Activated T-helper 1 cell treated with anti-CD3 and anti-CD28 coated beads, Interleukin-12 subunit alpha, Interleukin-12 subunit beta, Interleukin-2, Interleukin-4 antibody, amounts not matched to agents 30 ng/mL and 10 ng/mL and 1 ng/mL, durations not matched to agents 14 hours and 24 hours and 36 hours (primary cell): ENCODE measurements around the gene DCLK2. TPM values are rescaled to one million over a fixed set of nuclear protein-coding genes. Genes with fewer than 3 reads are reported as not detected.
"Not testable (repeated sequence)": the region's sequence is repeated elsewhere in the genome, so short reads cannot be mapped to it uniquely, and the experiment has no call there.

Source experiments
- DNase-seq: peaks from one replicate; pipeline ENCODE4 v3.0.0; 2021; ENCODE audit warnings: low spot score
- H3K27ac Mint-ChIP-seq: one replicate; pipeline ENCODE4 v1.8.0; 2021; ENCODE audit warnings: mild to moderate bottlenecking, mixed read lengths
- H3K27me3 Mint-ChIP-seq: one replicate; pipeline ENCODE4 v1.8.0; 2022; ENCODE audit warnings: mild to moderate bottlenecking, moderate library complexity, mixed read lengths; ENCODE audit not compliant: insufficient read depth
- H3K36me3 Mint-ChIP-seq: one replicate; pipeline ENCODE4 v1.8.0; 2021; ENCODE audit warnings: low read depth, mixed read lengths
- H3K4me1 Mint-ChIP-seq: one replicate; pipeline ENCODE4 v1.8.0; 2021; ENCODE audit warnings: low read depth, mixed read lengths
- H3K4me3 Mint-ChIP-seq: one replicate; pipeline ENCODE4 v1.8.0; 2021; ENCODE audit warnings: mild to moderate bottlenecking, moderate library complexity, mixed read lengths
- H3K9me3 Mint-ChIP-seq: one replicate; pipeline ENCODE4 v1.8.0; 2021; ENCODE audit warnings: mixed read lengths
- intact Hi-C: fragments of 100-400 bp; cut with micrococcal nuclease; formaldehyde crosslinking; loops from one replicate; pipeline ENCODE4 v1.15.1; 2024
- total RNA-seq: library from RNA; stranded (reverse); gene quantifications from 2 replicates; pipeline ENCODE4 v1.2.3, GENCODE V29; 2022

Gene DCLK2
- total RNA-seq, 1 donor from 2014 or later: 0.08 TPM

- intact Hi-C loops: no loop called here
Measured at GRCh38 chr4:150152766-150153165, 74.5 kb downstream of the DCLK2 start.

DNA sequence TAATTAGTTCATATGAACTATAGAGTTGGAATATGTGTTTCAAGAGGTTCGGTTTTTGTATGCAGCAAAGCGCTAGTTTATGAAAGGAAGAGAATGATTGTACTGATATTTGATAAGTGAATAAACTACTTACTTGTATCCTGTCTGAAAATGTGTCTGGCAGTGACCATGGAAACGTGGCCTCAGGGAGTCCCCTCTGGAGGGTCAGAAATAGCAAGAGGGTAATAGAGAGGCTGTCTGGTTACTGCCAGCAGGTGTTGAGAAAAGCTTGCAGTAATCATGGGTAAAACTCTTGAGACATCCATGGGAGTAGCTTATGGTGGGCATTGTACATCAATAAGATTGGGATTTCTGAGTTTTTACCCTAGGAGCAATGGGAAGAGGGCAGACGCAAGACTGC, 77.1 kb downstream of the DCLK2 start:
- intact Hi-C loops: no loop called here
- no peak overlapping the region for H3K4me3 Mint-ChIP-seq
- H3K36me3 Mint-ChIP-seq: no peaks in the 10 kb centered on the region
- H3K4me1 Mint-ChIP-seq: no peaks in the 10 kb centered on the region
- H3K27me3 Mint-ChIP-seq: no peaks in the 10 kb centered on the region
- DNase-seq: no peak
- no peak overlapping the region for H3K27ac Mint-ChIP-seq
- no peaks in the 10 kb centered on the region for H3K9me3 Mint-ChIP-seq

More at GRCh38 chr4:150152766-150153165, 74.5 kb downstream of the DCLK2 start:
- DNase-seq: no peak
- Mint-ChIP-seq H3K27ac (no peak overlapping the region), H3K4me3 (no peak overlapping the region), H3K9me3 (no peaks in the 10 kb centered on the region), H3K36me3 (no peaks in the 10 kb centered on the region), H3K27me3 (no peaks in the 10 kb centered on the region), H3K4me1 (no peaks in the 10 kb centered on the region)

GRCh38 chr4:150156543-150156942, 78.3 kb downstream of the DCLK2 start:
- Mint-ChIP-seq H3K9me3 (no peaks in the 10 kb centered on the region), H3K27ac (no peak overlapping the region), H3K4me3 (no peak overlapping the region), H3K4me1 (no peaks in the 10 kb centered on the region), H3K27me3 (no peaks in the 10 kb centered on the region), H3K36me3 (no peaks in the 10 kb centered on the region)
- DNase-seq: no peak
- intact Hi-C loops: no loop called here

DNA sequence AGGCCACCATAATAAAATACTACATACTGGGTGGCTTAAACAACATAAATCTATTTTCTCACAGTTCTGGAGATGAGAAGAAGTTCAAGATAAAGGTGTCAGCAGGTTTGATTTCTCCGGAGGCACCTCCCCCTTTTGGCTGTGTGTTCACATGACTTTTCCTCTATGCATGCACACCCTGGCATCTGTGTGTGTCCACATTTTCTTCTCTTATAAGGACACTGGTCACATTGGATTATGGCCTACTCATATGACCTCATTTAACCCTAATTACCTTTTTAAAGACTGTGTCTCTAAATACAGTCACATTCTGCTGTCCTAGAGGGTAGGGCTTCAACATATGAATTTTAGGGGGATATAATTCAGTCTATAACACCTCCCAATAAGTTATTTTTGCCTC, 79.8 kb downstream of the DCLK2 start:
- intact Hi-C loops: no loop called here
- Mint-ChIP-seq H3K36me3 (no peaks in the 10 kb centered on the region), H3K4me1 (no peaks in the 10 kb centered on the region), H3K9me3 (no peaks in the 10 kb centered on the region), H3K27ac (no peak overlapping the region), H3K27me3 (peaks cover 2% of the 10 kb centered on the region), H3K4me3 (no peak overlapping the region)
- no peak for DNase-seq

DNA sequence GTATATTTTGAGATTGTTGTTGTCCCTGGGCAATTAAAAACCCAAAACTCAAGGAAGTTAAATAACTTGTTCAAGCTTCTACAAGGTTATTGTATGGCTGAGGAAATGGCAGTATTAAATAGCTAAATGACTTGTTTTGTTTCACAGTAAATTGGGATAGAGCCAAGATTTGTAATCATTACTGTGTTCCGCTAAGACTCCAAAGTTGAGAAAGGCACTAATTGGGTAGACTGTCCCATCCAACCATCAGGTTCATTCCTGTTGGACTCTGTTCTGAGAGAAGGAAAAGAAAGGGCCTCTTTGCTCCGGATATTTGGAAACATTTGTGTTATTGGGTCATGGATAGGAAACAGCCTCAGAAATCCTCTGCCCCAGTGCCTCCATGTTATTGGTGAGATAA, 82.2 kb downstream of the DCLK2 start:
- DNase-seq: no peak
- Mint-ChIP-seq H3K27me3 (peaks cover 2% of the 10 kb centered on the region), H3K36me3 (no peaks in the 10 kb centered on the region), H3K4me1 (no peaks in the 10 kb centered on the region), H3K4me3 (no peak overlapping the region), H3K27ac (no peak overlapping the region), H3K9me3 (no peaks in the 10 kb centered on the region)
- intact Hi-C loops: no loop called here

- intact Hi-C loops: no loop called here
- H3K4me1 Mint-ChIP-seq: no peaks in the 10 kb centered on the region
- DNase-seq: no peak
- H3K27me3 Mint-ChIP-seq: peaks cover 2% of the 10 kb centered on the region
- no peak overlapping the region for H3K4me3 Mint-ChIP-seq
- H3K9me3 Mint-ChIP-seq: no peaks in the 10 kb centered on the region
- no peak overlapping the region for H3K27ac Mint-ChIP-seq
- no peaks in the 10 kb centered on the region for H3K36me3 Mint-ChIP-seq
Measured at GRCh38 chr4:150161109-150161508, 82.9 kb downstream of the DCLK2 start.

DNA sequence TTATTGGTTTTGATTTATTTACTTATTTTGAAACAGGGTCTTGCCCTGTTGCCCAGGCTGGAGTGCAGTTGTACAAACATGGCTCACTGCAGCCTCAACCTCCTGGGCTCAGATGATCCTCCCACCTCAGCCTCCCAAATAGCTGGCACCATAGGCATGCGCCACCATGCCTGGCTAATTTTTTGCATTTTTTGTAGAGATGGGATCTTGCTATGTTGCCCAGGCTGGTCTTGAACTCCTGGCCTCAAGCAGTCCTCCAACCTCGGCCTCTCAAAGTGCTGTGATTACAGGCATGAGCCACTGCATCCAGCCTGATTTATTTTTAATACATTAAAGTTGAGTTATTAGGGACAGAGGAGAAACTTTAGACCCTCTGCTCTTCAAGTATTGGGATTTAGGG, 83.8 kb downstream of the DCLK2 start:
- intact Hi-C loops, H3K4me3 Mint-ChIP-seq, H3K36me3 Mint-ChIP-seq, H3K27ac Mint-ChIP-seq, H3K4me1 Mint-ChIP-seq, H3K27me3 Mint-ChIP-seq, DNase-seq, H3K9me3 Mint-ChIP-seq: not testable (repeated sequence)

DNA sequence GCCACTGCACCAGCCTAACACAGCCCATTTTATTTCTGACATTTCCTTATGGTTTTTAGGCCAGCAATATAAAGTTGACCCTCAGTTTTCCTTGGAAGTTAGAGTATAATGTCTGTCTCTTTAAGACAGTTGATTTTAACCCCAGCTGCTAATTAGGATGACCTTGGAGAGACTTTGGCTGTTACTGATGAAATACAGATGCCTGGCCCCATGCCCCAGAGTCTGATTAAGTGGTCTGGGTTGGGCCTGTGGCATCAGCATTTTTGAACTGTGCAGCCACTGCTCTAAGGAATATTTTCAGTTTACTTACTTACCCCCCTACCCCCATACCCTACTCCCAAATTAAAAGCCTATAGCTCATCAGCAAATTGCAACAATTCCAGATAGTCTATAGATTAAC, 85.8 kb downstream of the DCLK2 start:
- Mint-ChIP-seq H3K27ac (no peak overlapping the region), H3K4me1 (no peaks in the 10 kb centered on the region), H3K27me3 (peaks cover 2% of the 10 kb centered on the region), H3K9me3 (no peaks in the 10 kb centered on the region), H3K36me3 (no peaks in the 10 kb centered on the region), H3K4me3 (no peak overlapping the region)
- DNase-seq: no peak
- intact Hi-C loops: no loop called here

GRCh38 chr4:150164956-150165629, 86.8 kb downstream of the DCLK2 start:
- no peaks in the 10 kb centered on the region for H3K36me3 Mint-ChIP-seq
- no peak overlapping the region for H3K27ac Mint-ChIP-seq
- intact Hi-C loops: no loop called here
- H3K4me1 Mint-ChIP-seq: no peaks in the 10 kb centered on the region
- H3K4me3 Mint-ChIP-seq: no peak overlapping the region
- H3K27me3 Mint-ChIP-seq: peaks cover 2% of the 10 kb centered on the region
- DNase-seq: no peak
- H3K9me3 Mint-ChIP-seq: no peaks in the 10 kb centered on the region

- intact Hi-C loops: no loop called here
- Mint-ChIP-seq H3K27ac (no peak overlapping the region), H3K4me1 (no peaks in the 10 kb centered on the region), H3K27me3 (peaks cover 2% of the 10 kb centered on the region), H3K9me3 (no peaks in the 10 kb centered on the region), H3K4me3 (no peak overlapping the region), H3K36me3 (no peaks in the 10 kb centered on the region)
- no peak for DNase-seq
Measured at GRCh38 chr4:150167054-150167453, 88.8 kb downstream of the DCLK2 start.

DNA sequence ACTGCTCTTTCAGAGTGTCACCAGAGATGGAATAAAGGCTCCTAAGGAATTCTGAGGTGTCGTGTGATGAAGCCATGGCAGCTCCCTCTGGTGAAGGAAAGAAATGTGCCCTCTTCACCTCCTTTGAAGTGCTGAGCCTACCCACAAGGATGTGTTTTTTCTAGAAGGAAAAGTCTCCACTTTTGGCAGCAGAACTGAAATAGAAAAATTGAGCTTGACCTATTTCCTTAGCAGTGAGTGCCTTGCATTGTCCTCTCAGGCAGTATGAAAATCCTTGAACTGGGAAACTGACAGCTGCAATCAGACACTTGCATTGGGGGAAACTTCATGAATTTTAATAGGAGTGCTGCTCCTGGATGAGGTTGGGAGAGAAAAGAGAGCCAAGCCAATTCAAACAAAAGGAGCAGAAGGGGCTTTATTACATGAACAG, 95.2 kb downstream of the DCLK2 start:
- H3K9me3 Mint-ChIP-seq: no peaks in the 10 kb centered on the region
- H3K4me3 Mint-ChIP-seq: no peak overlapping the region
- H3K27ac Mint-ChIP-seq: no peak overlapping the region
- H3K4me1 Mint-ChIP-seq: no peaks in the 10 kb centered on the region
- peaks cover 4% of the 10 kb centered on the region for H3K27me3 Mint-ChIP-seq
- no peak for DNase-seq
- intact Hi-C loops: no loop called here
- H3K36me3 Mint-ChIP-seq: no peaks in the 10 kb centered on the region

DNA sequence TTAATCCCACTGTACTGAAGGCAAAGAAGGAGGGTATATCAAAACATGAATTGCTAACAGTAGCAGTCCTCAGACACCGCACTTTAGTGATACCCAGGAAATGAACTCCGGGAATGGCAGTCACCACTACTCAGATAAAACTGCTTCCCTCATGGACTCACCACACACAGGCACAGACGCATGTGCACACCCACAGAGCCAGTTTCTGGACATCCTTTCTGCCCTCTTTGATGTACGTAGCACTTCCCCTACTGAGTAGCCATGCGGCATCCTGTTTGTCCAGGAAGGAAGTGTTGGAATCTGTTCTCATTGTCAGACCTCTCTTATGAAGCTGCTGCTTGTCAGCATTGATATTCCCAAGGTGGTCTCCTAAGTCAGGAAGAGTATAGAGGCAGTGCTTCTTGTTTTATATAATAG, 95.7 kb downstream of the DCLK2 start:
- intact Hi-C loops: no loop called here
- H3K4me3 Mint-ChIP-seq: no peak overlapping the region
- H3K27me3 Mint-ChIP-seq: peaks cover 4% of the 10 kb centered on the region
- DNase-seq: no peak
- no peaks in the 10 kb centered on the region for H3K9me3 Mint-ChIP-seq
- H3K36me3 Mint-ChIP-seq: no peaks in the 10 kb centered on the region
- H3K4me1 Mint-ChIP-seq: no peaks in the 10 kb centered on the region
- no peak overlapping the region for H3K27ac Mint-ChIP-seq

GRCh38 chr4:150176547-150176946, 98.3 kb downstream of the DCLK2 start:
- DNase-seq: no peak
- no peak overlapping the region for H3K4me3 Mint-ChIP-seq
- H3K27me3 Mint-ChIP-seq: peaks cover 4% of the 10 kb centered on the region
- intact Hi-C loops: no loop called here
- no peaks in the 10 kb centered on the region for H3K36me3 Mint-ChIP-seq
- no peak overlapping the region for H3K27ac Mint-ChIP-seq
- H3K4me1 Mint-ChIP-seq: no peaks in the 10 kb centered on the region
- H3K9me3 Mint-ChIP-seq: no peaks in the 10 kb centered on the region

DNA sequence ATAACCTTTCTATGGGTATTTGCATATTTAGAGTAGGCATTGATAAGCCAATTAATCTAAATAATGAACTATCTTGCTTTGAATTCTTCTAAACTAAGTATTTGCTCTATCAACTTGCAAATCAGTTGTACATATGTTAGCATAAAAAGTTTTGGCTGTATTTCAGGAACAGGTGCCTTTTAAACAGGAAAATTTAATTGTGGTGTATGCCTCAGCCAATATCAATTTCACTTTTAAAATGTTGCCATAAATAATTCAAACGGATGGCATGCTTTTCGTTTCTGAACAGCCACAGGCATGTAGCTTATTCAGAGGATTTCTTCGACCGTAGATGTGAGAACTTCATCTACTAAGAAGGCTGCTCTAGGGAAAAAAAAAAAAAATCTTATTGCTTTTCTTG, 99.9 kb downstream of the DCLK2 start:
- no peaks in the 10 kb centered on the region for H3K36me3 Mint-ChIP-seq
- DNase-seq: no peak
- no peaks in the 10 kb centered on the region for H3K9me3 Mint-ChIP-seq
- no peak overlapping the region for H3K4me3 Mint-ChIP-seq
- intact Hi-C loops: no loop called here
- H3K27me3 Mint-ChIP-seq: peaks cover 4% of the 10 kb centered on the region
- H3K4me1 Mint-ChIP-seq: no peaks in the 10 kb centered on the region
- H3K27ac Mint-ChIP-seq: no peak overlapping the region
